ENCODE results near the gene LACRT. TPM values are rescaled to one million over a fixed set of nuclear protein-coding genes. Genes with fewer than 3 reads are reported as not detected.

The LACRT gene
- total and polyA plus RNA-seq, 2 experiments from 2014 or later = not detected

DNA sequence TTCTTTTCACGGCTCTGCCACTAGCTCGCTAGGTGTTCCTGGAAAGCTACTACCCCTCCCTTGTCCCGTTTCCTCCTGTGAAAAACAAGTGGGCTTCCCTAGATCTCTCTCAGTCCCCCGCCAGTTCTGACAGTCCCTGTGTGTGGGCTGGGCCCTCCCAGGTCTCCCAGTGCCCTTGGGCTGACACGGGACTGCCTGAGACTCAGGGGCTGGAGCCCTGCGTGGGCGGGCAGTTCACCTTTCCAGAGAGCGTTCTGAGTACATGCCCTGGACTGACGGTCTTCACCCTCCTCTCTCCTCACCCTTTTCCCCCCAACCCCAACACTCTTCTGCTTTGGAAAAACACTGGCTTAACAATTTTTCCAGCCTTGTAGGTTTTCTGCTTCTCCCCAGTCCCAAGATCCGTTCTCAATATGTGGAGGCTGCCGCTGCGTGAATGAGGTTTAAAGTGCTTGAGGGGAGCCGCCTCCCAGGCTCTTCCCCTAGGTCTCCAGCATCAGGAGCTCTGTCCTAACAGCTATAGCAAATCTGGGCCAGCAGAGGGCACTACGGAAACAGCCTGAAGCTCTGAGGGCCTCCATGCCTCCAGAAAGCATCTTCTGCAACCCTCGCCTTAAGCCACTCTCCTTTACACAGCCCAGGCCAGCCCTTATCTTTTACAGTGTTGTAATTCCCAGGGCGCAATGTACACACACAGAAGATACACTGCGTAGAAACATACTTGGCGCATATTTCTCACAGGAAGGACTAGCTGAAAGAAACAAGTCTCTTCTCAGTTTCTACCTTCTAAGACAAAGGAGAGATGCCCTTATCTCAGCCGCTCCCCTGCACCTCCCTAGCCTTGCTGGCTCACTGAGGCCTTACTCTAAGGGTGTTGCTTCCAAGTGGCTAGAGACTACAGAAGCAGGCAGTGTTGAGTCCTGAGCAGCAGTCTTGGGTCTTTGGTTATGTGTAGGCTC is 23.9 kb upstream of the LACRT start:
- H3K4me3 ChIP-seq = no peak overlapping the region
- H3K36me3 ChIP-seq = no peaks in the 10 kb centered on the region
- TF ChIP-seq, protein P1, sequence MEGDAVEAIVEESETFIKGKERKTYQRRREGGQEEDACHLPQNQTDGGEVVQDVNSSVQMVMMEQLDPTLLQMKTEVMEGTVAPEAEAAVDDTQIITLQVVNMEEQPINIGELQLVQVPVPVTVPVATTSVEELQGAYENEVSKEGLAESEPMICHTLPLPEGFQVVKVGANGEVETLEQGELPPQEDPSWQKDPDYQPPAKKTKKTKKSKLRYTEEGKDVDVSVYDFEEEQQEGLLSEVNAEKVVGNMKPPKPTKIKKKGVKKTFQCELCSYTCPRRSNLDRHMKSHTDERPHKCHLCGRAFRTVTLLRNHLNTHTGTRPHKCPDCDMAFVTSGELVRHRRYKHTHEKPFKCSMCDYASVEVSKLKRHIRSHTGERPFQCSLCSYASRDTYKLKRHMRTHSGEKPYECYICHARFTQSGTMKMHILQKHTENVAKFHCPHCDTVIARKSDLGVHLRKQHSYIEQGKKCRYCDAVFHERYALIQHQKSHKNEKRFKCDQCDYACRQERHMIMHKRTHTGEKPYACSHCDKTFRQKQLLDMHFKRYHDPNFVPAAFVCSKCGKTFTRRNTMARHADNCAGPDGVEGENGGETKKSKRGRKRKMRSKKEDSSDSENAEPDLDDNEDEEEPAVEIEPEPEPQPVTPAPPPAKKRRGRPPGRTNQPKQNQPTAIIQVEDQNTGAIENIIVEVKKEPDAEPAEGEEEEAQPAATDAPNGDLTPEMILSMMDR (IDR thresholded peaks at IDR 0.05; ENCODE audit: low read depth, low read length) = peak; percentile 73
- no peaks in the 10 kb centered on the region for H3K9me3 ChIP-seq (ENCODE audit: low read depth)
- DNase-seq (ENCODE audit: low read depth in 1 of 2, low spot score in 1 of 2) = peak; percentile 20 to 62
- H3K27me3 ChIP-seq = no peaks in the 10 kb centered on the region
- H3K4me1 ChIP-seq (ENCODE audit: low read depth) = no peaks in the 10 kb centered on the region
- no peak overlapping the region for H3K27ac ChIP-seq

DNA sequence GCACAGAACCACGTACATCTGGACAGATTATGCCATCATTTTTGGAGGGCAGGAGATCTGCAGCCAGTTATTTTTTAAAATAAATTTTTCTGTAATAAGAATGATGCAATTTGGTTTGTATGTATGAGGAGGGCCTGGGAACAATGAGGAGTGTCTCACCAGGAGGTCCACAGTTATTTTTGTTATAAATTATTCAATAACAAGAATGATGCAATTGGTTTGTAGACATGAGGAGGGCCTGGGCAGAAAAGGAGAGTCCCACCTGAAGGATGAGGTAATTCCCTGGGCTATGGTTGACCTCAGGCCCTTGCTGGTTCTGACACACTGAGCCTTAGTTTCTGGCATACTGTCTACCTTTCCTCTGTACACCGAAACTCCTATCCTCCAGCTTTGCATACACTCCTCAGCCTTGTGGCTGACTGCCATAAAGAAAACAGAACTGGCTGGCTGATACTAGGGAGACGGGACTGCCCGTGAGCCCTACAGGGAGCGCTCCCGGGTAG is 22.5 kb upstream of the LACRT start:
- TF ChIP-seq, protein P1 (IDR thresholded peaks at IDR 0.05; ENCODE audit: low read depth, low read length) = no peak
- no peaks in the 10 kb centered on the region for H3K36me3 ChIP-seq
- no peak overlapping the region for H3K4me3 ChIP-seq
- DNase-seq (ENCODE audit: low read depth in 1 of 2, low spot score in 1 of 2) = no peak
- no peak overlapping the region for H3K27ac ChIP-seq
- H3K4me1 ChIP-seq (ENCODE audit: low read depth) = no peaks in the 10 kb centered on the region
- H3K9me3 ChIP-seq (ENCODE audit: low read depth) = no peaks in the 10 kb centered on the region
- no peaks in the 10 kb centered on the region for H3K27me3 ChIP-seq

DNA sequence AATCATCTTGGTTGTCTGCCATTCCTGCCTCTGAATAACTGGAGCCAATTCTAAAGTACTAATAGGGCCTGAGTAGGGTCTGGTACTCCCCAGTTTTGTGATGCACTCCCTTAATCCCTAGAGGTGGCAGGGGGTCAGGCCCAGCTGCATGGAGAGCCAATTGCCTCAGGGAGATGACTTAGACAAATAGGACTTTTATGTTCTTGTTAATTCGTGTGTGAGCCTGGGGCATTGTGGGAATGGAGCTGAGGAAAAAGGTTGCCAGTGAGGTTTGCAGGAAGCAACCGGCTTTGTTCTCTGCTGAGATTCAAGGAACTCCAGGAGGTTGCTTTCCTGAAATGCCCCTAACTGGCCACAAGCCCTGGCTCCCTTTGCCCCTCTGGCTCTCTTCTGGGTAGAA is 20.2 kb upstream of the LACRT start:
- no peaks in the 10 kb centered on the region for H3K36me3 ChIP-seq
- DNase-seq (ENCODE audit: low read depth in 1 of 2, low spot score in 1 of 2) = no peak
- no peaks in the 10 kb centered on the region for H3K27me3 ChIP-seq
- H3K4me3 ChIP-seq = no peak overlapping the region
- TF ChIP-seq, protein P1 (IDR thresholded peaks at IDR 0.05; ENCODE audit: low read depth, low read length) = no peak
- H3K4me1 ChIP-seq (ENCODE audit: low read depth) = peaks cover 9% of the 10 kb centered on the region
- no peak overlapping the region for H3K27ac ChIP-seq
- no peaks in the 10 kb centered on the region for H3K9me3 ChIP-seq (ENCODE audit: low read depth)

- TF ChIP-seq, protein P1 (IDR thresholded peaks at IDR 0.05; ENCODE audit: low read depth, low read length) = no peak
- no peak for DNase-seq (ENCODE audit: low read depth in 1 of 2, low spot score in 1 of 2)
- peaks cover 9% of the 10 kb centered on the region for H3K4me1 ChIP-seq (ENCODE audit: low read depth)
- H3K36me3 ChIP-seq = no peaks in the 10 kb centered on the region
- no peaks in the 10 kb centered on the region for H3K27me3 ChIP-seq
- no peak overlapping the region for H3K27ac ChIP-seq
- H3K9me3 ChIP-seq (ENCODE audit: low read depth) = no peaks in the 10 kb centered on the region
- H3K4me3 ChIP-seq = no peak overlapping the region
Observed at GRCh38 chr12:54653025-54653424, 18.3 kb upstream of the LACRT start.

DNA sequence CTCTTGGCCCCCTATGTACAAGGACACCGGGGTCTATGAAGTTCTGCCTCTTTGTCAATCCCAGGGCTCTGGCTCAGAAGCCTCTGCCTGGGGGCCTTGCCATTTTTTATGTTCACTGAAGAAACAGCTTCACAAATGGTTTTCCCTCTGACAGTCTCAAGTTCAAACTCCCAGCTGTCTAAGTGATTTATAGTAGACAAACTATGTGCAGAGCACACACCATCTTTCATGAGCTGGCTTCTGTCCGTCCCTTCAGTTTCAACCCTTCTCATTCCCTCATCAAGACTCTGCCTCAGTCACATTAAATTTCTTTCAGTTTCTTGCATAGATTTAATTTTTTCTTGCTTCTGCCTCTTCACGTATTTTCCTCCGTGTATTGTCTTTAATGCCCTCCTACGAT is 16.2 kb upstream of the LACRT start:
- TF ChIP-seq, protein P1 (IDR thresholded peaks at IDR 0.05; ENCODE audit: low read depth, low read length) = no peak
- peaks cover 9% of the 10 kb centered on the region for H3K4me1 ChIP-seq (ENCODE audit: low read depth)
- no peaks in the 10 kb centered on the region for H3K9me3 ChIP-seq (ENCODE audit: low read depth)
- no peak overlapping the region for H3K4me3 ChIP-seq
- no peak for DNase-seq (ENCODE audit: low read depth in 1 of 2, low spot score in 1 of 2)
- no peak overlapping the region for H3K27ac ChIP-seq
- H3K27me3 ChIP-seq = no peaks in the 10 kb centered on the region
- no peaks in the 10 kb centered on the region for H3K36me3 ChIP-seq
